IMR-90 (cell line): ENCODE data around the gene ABHD16B. TPM values are rescaled to one million over a fixed set of nuclear protein-coding genes. Genes with fewer than 3 reads are reported as not detected.

Experiments used
- ATAC-seq: fragments of 200-7000 bp; cut with Tn5 transposase; 2 replicates; pipeline ENCODE4 v1.9.1; 2020; ENCODE audit warnings: low read depth, mild to moderate bottlenecking, moderate library complexity
- BruUV-seq: library from RNA; stranded (reverse); fragments of 400-500 nt; replicated peaks from 2 replicates; lab custom pipeline; 2021; lab: Mats Ljungman, UMichigan
- CTCF ChIA-PET: fragments of 300-600 bp; formaldehyde crosslinking; extraction: SDS; loops from one replicate; lab custom pipeline; 2021; ENCODE audit warnings: antibody characterized with exemption; lab: Yijun Ruan, JAX
- POLR2A ChIA-PET: fragments of 300-600 bp; sonication (Branson Sonifier 250); formaldehyde crosslinking; loops from one replicate; lab custom pipeline; 2022; ENCODE audit warnings: antibody characterized with exemption; ENCODE audit not compliant: unreplicated experiment; lab: Charles Lee
- DNase-seq: peaks from one replicate; pipeline ENCODE4 v3.0.0; 2013
- H2AFZ ChIP-seq: replicated peaks from 2 replicates; pipeline ENCODE3; 2013; ENCODE audit warnings: low read length, mild to moderate bottlenecking; ENCODE audit not compliant: poor library complexity
- H2AK5ac ChIP-seq: 2 replicates; pipeline ENCODE4 v1.6.1; 2013; ENCODE audit warnings: low read depth, low read length, inconsistent platforms
- H2AK9ac ChIP-seq: replicated peaks from 2 replicates; pipeline ENCODE3; 2013; ENCODE audit warnings: mild to moderate bottlenecking, low read depth, low read length, moderate library complexity; ENCODE audit not compliant: poor library complexity
- H2BK120ac ChIP-seq: 2 replicates; pipeline ENCODE4 v1.6.1; 2013; ENCODE audit warnings: low read depth, low read length, inconsistent platforms
- H2BK15ac ChIP-seq: 3 replicates; pipeline ENCODE4 v1.6.1; 2013; ENCODE audit warnings: low read depth, low read length, inconsistent platforms
- H2BK20ac ChIP-seq: 2 replicates; pipeline ENCODE4 v1.6.1; 2013; ENCODE audit warnings: low read depth, mild to moderate bottlenecking, inconsistent platforms, low read length, moderate library complexity
- H2BK5ac ChIP-seq: 2 replicates; pipeline ENCODE4 v1.6.1; 2013; ENCODE audit warnings: mild to moderate bottlenecking, low read depth, low read length, inconsistent platforms; ENCODE audit not compliant: poor library complexity, severe bottlenecking
- H3K14ac ChIP-seq: replicated peaks from 2 replicates; pipeline ENCODE4 v1.6.1; 2013; ENCODE audit warnings: low read depth, low read length, inconsistent platforms
- H3K18ac ChIP-seq: 2 replicates; pipeline ENCODE4 v1.6.1; 2013; ENCODE audit warnings: low read depth, low read length, control low read depth
- H3K23ac ChIP-seq: 2 replicates; pipeline ENCODE4 v1.6.1; 2013; ENCODE audit warnings: low read depth, low read length, inconsistent platforms
- H3K27ac ChIP-seq: 2 replicates; pipeline ENCODE4 v1.5.1; 2013; ENCODE audit warnings: mild to moderate bottlenecking, control low read depth, low read length; ENCODE audit not compliant: insufficient read depth
- H3K27me3 ChIP-seq: 2 replicates; pipeline ENCODE4 v1.6.1; 2013; ENCODE audit warnings: low read length; ENCODE audit not compliant: control insufficient read depth, insufficient read depth
- H3K36me3 ChIP-seq: 2 replicates; pipeline ENCODE4 v1.6.1; 2013; ENCODE audit warnings: low read length, mixed read lengths; ENCODE audit not compliant: control insufficient read depth, insufficient read depth
- H3K4ac ChIP-seq: 2 replicates; pipeline ENCODE4 v1.6.1; 2013; ENCODE audit warnings: low read depth, low read length, inconsistent platforms
- H3K4me1 ChIP-seq: 2 replicates; pipeline ENCODE4 v1.6.1; 2013; ENCODE audit warnings: low read length, mixed read lengths; ENCODE audit not compliant: control insufficient read depth, insufficient read depth
- H3K4me2 ChIP-seq: 2 replicates; pipeline ENCODE4 v1.6.1; 2013; ENCODE audit warnings: low read depth, mild to moderate bottlenecking, control low read depth, low read length, moderate library complexity
- H3K4me3 ChIP-seq: 2 replicates; pipeline ENCODE4 v1.5.1; 2013; ENCODE audit warnings: low read depth, mild to moderate bottlenecking, control low read depth, low read length, moderate library complexity; ENCODE audit not compliant: insufficient read depth
- H3K56ac ChIP-seq: 2 replicates; pipeline ENCODE4 v1.6.1; 2013; ENCODE audit warnings: low read length, inconsistent platforms; ENCODE audit not compliant: insufficient read depth; ENCODE audit errors: extremely low read depth
- H3K79me1 ChIP-seq, 2 experiments: 2 replicates each; pipeline ENCODE4 v1.6.1; 2013; ENCODE audit warnings: low read length in 2 of 2, inconsistent platforms in 1 of 2, low read depth in 1 of 2
- H3K9ac ChIP-seq: 2 replicates; pipeline ENCODE4 v1.6.1; 2013; ENCODE audit warnings: low read depth, low read length, control low read depth
- H3K9me1 ChIP-seq: 2 replicates; pipeline ENCODE4 v1.6.1; 2013; ENCODE audit warnings: low read length, inconsistent platforms; ENCODE audit not compliant: insufficient read depth
- H3K9me3 ChIP-seq: 2 replicates; pipeline ENCODE4 v1.6.1; 2013; ENCODE audit warnings: low read length; ENCODE audit not compliant: control insufficient read depth, insufficient read depth
- H4K20me1 ChIP-seq: 2 replicates; pipeline ENCODE4 v1.6.1; 2013; ENCODE audit warnings: low read length, inconsistent platforms; ENCODE audit not compliant: insufficient read depth
- H4K5ac ChIP-seq: 2 replicates; pipeline ENCODE4 v1.6.1; 2013; ENCODE audit warnings: mild to moderate bottlenecking, low read depth, low read length, control low read depth
- H4K8ac ChIP-seq, 2 experiments: 2 replicates each; pipeline ENCODE4 v1.6.1; 2013; ENCODE audit warnings: low read depth in 2 of 2, low read length in 2 of 2, control low read depth in 1 of 2, inconsistent platforms in 1 of 2
- H4K91ac ChIP-seq: 2 replicates; pipeline ENCODE4 v1.6.1; 2013; ENCODE audit warnings: low read depth, low read length, inconsistent platforms; ENCODE audit not compliant: insufficient read depth
- BHLHE40 ChIP-seq: fragments of 150-350 bp; IDR thresholded peaks from 2 replicates; pipeline ENCODE4 v1.6.1; 2016; ENCODE audit warnings: mild to moderate bottlenecking, low read depth, low read length
- CEBPB ChIP-seq: IDR thresholded peaks from 2 replicates; pipeline ENCODE4 v1.6.1; 2012; ENCODE audit warnings: low read depth, low read length, improper control_type of control experiment
- CHD1 ChIP-seq: IDR thresholded peaks from 2 replicates; pipeline ENCODE4 v1.6.1; 2012; ENCODE audit warnings: low read depth, low read length, improper control_type of control experiment
- FOS ChIP-seq: fragments of 150-350 bp; IDR thresholded peaks from 2 replicates; pipeline ENCODE4 v1.6.1; 2016; ENCODE audit warnings: low read depth, low read length
- MAFK ChIP-seq: IDR thresholded peaks from 2 replicates; pipeline ENCODE4 v1.6.1; 2012; ENCODE audit warnings: low read depth, low read length, improper control_type of control experiment
- MAZ ChIP-seq: IDR thresholded peaks from 2 replicates; pipeline ENCODE4 v1.6.1; 2012; ENCODE audit warnings: low read depth, mild to moderate bottlenecking, low read length, improper control_type of control experiment, moderate library complexity, borderline replicate concordance
- MXI1 ChIP-seq: IDR thresholded peaks from 2 replicates; pipeline ENCODE4 v1.6.1; 2012; ENCODE audit warnings: low read depth, mild to moderate bottlenecking, low read length, moderate library complexity, borderline replicate concordance
- NFE2L2 ChIP-seq: fragments of 150-350 bp; IDR thresholded peaks from 2 replicates; pipeline ENCODE4 v1.6.1; 2016; ENCODE audit warnings: low read depth, mild to moderate bottlenecking, low read length
- POLR2A ChIP-seq: IDR thresholded peaks from 2 replicates; pipeline ENCODE4 v1.6.1; 2012; ENCODE audit warnings: mild to moderate bottlenecking, low read depth, low read length
- RAD21 ChIP-seq: IDR thresholded peaks from 2 replicates; pipeline ENCODE4 v1.6.1; 2012; ENCODE audit warnings: low read length, improper control_type of control experiment
- RCOR1 ChIP-seq: IDR thresholded peaks from 2 replicates; pipeline ENCODE4 v1.6.1; 2012; ENCODE audit warnings: mild to moderate bottlenecking, low read length, improper control_type of control experiment; ENCODE audit not compliant: insufficient replicate concordance
- RFX5 ChIP-seq: IDR thresholded peaks from 2 replicates; pipeline ENCODE4 v1.8.0; 2012; ENCODE audit warnings: low read depth, mild to moderate bottlenecking, low read length, moderate library complexity
- SMC3 ChIP-seq: fragments of 150-350 bp; IDR thresholded peaks from 2 replicates; pipeline ENCODE4 v1.6.1; 2016; ENCODE audit warnings: low read depth, mild to moderate bottlenecking, antibody characterized with exemption, low read length, moderate library complexity
- WGBS, 2 experiments: methylation state at CpG; one replicate each; pipeline versions ENCODE4 v1.1.5 to v1.1.7; 2013; ENCODE audit warnings: missing lambda C conversion rate in 2 of 2; ENCODE audit not compliant: insufficient read length in 1 of 2; ENCODE audit errors: extremely low coverage in 2 of 2; 5-methylcytosine and 5-hydroxymethylcytosine counted together
- dilution Hi-C: fragments of 300-500 bp; cut with HindIII; formaldehyde crosslinking; loops from one replicate; pipeline ENCODE4 v1.14.3; 2018; ENCODE audit warnings: low sequenced_read_pairs; ENCODE audit not compliant: unreplicated experiment
- in situ Hi-C: fragments of 300-500 bp; cut with MboI; formaldehyde crosslinking; loops from 3 replicates; pipeline ENCODE4 v1.14.3; 2019; ENCODE audit warnings: low sequenced_read_pairs, inconsistent platforms, mixed read lengths
- intact Hi-C: fragments of 100-400 bp; cut with micrococcal nuclease; formaldehyde crosslinking; loops from 2 replicates; pipeline ENCODE4 v1.10.0; 2022
- polyA plus RNA-seq, 3 experiments: library from polyadenylated mRNA; depleted of rRNA; stranded (reverse); fragments of >200 nt; gene quantifications; 2 replicates each; pipeline ENCODE4 v1.2.3, GENCODE V29; 2012; ENCODE audit warnings: low replicate concordance in 1 of 3
- total RNA-seq: library from RNA; depleted of rRNA; stranded (reverse); fragments of >200 nt; gene quantifications from 2 replicates; pipeline ENCODE4 v1.2.3, GENCODE V29; 2012
- TF ChIP-seq, protein P1 (sequence below): fragments of 150-350 bp; IDR thresholded peaks from 2 replicates; pipeline ENCODE4 v1.6.1; 2017; ENCODE audit warnings: mild to moderate bottlenecking, antibody characterized with exemption, low read length, low read depth
- TF ChIP-seq, protein P2 (sequence below): fragments of 150-350 bp; IDR thresholded peaks from 2 replicates; pipeline ENCODE4 v1.6.1; 2016; ENCODE audit warnings: low read depth, mild to moderate bottlenecking, low read length, moderate library complexity, borderline replicate concordance
- TF ChIP-seq, protein P3 (sequence below): conservative IDR thresholded peaks from 2 replicates; pipeline ENCODE4 v1.5.1; 2012; ENCODE audit warnings: mild to moderate bottlenecking, low read depth, low read length, improper control_type of control experiment

ABHD16B gene
- total and polyA plus RNA-seq, 2 of the 4 experiments (the other 2 are of a cell fraction), result 0.05 TPM; not detected in 1

DNA sequence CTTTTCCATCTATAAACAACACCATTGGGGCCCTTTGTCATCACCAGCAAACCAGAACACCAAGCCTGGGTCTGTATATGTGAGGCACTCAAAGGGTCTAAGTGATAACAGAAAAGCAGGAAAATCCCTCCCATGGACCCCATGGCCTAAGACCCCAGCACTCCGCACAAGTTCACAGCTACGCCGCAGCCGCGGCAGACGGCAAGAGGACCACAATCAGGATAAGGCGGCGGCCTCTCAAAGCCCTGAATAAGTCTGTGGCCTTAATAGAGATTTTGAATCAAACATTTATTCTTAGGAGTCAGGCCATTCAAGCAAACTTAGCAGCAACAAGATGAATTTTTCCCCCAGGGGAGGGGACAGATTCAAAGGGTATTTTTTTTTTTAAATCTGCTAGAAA is 33.2 kb upstream of the ABHD16B start:
- Histone ChIP-seq H3K9me3 (no peaks in the 10 kb centered on the region), H3K23ac (no peak overlapping the region)
- no CpG with 5 or more reads among the region's 8 CpGs for WGBS, 2 experiments

More for the DNA sequence above, 33.2 kb upstream of the ABHD16B start:
- peaks cover 29% of the 10 kb centered on the region for H3K4me1 ChIP-seq
- H3K4me2 ChIP-seq, result no peak overlapping the region
- no peak overlapping the region for H4K5ac ChIP-seq
- no peak overlapping the region for H3K14ac ChIP-seq
- H3K4me3 ChIP-seq, result no peak overlapping the region
- dilution Hi-C loops, result no loop called here
- H2BK120ac ChIP-seq, result no peak overlapping the region
- in situ Hi-C loops, result no loop called here
- no peak overlapping the region for H3K4ac ChIP-seq
- POLR2A ChIA-PET, result no interaction called here
- H3K9me1 ChIP-seq, result peaks cover 24% of the 10 kb centered on the region
- no peak overlapping the region for H2BK15ac ChIP-seq
- H3K18ac ChIP-seq, result no peak overlapping the region
- intact Hi-C loops, result no loop called here
- no peak overlapping the region for H3K9ac ChIP-seq
- no peak overlapping the region for H4K91ac ChIP-seq
- no peak for ATAC-seq
- no peak overlapping the region for H2AK9ac ChIP-seq
- H3K36me3 ChIP-seq, result 0 out of 2 replicates have a peak, but pooled peaks cover 2% of the 10 kb centered on the region
- BruUV-seq, result no TSS peak
- no peak for DNase-seq
- CTCF ChIA-PET, result no interaction called here
- H3K27me3 ChIP-seq, result no peaks in the 10 kb centered on the region
- H3K79me1 ChIP-seq, result peaks cover 29 to 68% of the 10 kb centered on the region in 2 experiments
- peaks cover 47% of the 10 kb centered on the region; the same call in 1 of the 2 replicates for H4K20me1 ChIP-seq
- H3K56ac ChIP-seq, result no peak overlapping the region
- no peak overlapping the region for H2BK20ac ChIP-seq
- no peak overlapping the region for H2BK5ac ChIP-seq
- TF ChIP-seq POLR2A (no peak), MAFK (no peak), CEBPB (no peak), MXI1 (no peak), CHD1 (no peak), FOS (no peak), NFE2L2 (no peak), SMC3 (no peak), RCOR1 (no peak), MAZ (no peak), RAD21 (no peak), BHLHE40 (no peak), RFX5 (no peak)
- TF ChIP-seq, protein P1, sequence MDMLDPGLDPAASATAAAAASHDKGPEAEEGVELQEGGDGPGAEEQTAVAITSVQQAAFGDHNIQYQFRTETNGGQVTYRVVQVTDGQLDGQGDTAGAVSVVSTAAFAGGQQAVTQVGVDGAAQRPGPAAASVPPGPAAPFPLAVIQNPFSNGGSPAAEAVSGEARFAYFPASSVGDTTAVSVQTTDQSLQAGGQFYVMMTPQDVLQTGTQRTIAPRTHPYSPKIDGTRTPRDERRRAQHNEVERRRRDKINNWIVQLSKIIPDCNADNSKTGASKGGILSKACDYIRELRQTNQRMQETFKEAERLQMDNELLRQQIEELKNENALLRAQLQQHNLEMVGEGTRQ, result no peak
- TF ChIP-seq, protein P2, sequence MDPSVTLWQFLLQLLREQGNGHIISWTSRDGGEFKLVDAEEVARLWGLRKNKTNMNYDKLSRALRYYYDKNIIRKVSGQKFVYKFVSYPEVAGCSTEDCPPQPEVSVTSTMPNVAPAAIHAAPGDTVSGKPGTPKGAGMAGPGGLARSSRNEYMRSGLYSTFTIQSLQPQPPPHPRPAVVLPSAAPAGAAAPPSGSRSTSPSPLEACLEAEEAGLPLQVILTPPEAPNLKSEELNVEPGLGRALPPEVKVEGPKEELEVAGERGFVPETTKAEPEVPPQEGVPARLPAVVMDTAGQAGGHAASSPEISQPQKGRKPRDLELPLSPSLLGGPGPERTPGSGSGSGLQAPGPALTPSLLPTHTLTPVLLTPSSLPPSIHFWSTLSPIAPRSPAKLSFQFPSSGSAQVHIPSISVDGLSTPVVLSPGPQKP, result no peak
- TF ChIP-seq, protein P3, sequence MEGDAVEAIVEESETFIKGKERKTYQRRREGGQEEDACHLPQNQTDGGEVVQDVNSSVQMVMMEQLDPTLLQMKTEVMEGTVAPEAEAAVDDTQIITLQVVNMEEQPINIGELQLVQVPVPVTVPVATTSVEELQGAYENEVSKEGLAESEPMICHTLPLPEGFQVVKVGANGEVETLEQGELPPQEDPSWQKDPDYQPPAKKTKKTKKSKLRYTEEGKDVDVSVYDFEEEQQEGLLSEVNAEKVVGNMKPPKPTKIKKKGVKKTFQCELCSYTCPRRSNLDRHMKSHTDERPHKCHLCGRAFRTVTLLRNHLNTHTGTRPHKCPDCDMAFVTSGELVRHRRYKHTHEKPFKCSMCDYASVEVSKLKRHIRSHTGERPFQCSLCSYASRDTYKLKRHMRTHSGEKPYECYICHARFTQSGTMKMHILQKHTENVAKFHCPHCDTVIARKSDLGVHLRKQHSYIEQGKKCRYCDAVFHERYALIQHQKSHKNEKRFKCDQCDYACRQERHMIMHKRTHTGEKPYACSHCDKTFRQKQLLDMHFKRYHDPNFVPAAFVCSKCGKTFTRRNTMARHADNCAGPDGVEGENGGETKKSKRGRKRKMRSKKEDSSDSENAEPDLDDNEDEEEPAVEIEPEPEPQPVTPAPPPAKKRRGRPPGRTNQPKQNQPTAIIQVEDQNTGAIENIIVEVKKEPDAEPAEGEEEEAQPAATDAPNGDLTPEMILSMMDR, result no peak
- H2AFZ ChIP-seq, result no peak overlapping the region
- no peak overlapping the region for H4K8ac ChIP-seq
- H2AK5ac ChIP-seq, result no peak overlapping the region
- no peak overlapping the region for H3K27ac ChIP-seq
